ENCODE measurements around the gene WDR89.

Gene WDR89

DNA sequence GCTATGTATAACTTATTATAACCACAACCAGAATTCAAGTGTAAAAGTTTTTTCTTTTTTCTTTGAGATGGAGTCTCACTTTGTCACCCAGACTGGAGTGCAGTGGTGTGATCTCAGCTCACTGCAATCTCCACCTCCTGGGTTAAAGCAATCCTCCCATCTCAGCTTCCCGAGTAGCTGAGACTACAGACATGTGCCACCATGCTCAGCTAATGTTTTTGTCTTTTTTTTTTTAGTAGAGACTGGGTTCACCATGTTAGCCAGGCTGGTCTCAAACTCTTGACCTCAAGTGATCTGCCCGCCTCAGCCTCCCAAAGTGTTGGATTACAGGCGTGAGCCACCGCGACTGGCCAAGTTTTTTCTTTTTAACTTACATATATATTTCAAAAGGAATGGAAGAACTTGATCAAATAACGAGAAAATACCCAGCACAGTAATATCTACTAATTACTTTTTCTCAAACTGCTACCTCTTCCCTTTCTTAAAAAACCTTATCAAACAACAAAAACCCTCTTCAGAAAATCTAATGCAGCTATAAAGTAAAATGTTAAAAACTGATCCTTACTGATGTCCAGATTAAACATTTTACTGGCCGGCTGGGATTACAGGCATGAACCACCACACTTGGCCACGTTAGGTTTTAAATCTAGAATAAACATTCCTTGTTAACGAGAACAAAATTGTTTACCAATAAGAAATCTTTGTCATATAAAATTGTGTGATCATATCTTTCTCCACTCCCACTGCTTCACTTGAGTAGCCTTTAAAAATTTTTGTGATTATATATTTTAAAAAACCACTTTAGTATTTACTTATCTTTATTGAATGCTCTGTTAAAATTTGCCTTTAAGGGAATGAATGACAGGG lies 41.3 kb upstream of the WDR89 start:
- no peak for TF ChIP-seq REST (IDR thresholded peaks at IDR 0.05; ENCODE audit: insufficient read depth in 1 of 2, low read depth in 2 of 2, low read length in 2 of 2)
- TF ChIP-seq TAF1 (IDR thresholded peaks at IDR 0.05; ENCODE audit: borderline replicate concordance, insufficient read depth, low read length): no peak
- TF ChIP-seq FOXP2 (optimal IDR thresholded peaks at IDR 0.05; ENCODE audit: borderline replicate concordance, extremely low read depth, extremely low read length, insufficient read depth): no peak

DNA sequence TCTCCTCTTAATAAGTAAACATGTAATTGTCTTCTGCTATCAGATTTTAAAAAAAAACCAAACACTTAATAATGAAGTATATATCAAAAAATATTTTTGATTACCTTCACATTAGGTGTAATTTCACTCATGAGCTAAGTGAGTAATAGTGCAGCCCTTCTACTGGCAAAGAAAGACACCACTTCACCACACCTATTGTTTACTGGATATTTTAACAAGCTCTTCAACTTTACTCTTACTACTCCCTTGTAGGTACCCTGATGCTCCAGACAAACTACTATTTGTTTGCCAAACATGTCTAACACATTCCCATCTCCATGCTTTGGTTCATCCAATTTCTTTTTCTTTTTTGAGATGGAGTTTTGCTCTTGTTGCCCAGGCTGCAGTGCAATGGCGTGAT lies 36.9 kb upstream of the WDR89 start:
- TF ChIP-seq REST (IDR thresholded peaks at IDR 0.05; ENCODE audit: insufficient read depth in 1 of 2, low read depth in 2 of 2, low read length in 2 of 2) (no peak), SIN3A (IDR thresholded peaks at IDR 0.05; ENCODE audit: borderline replicate concordance, insufficient read depth, low read length) (no peak), TAF1 (IDR thresholded peaks at IDR 0.05; ENCODE audit: borderline replicate concordance, insufficient read depth, low read length) (no peak), POLR2AphosphoS5 (IDR thresholded peaks at IDR 0.05; ENCODE audit: low read depth, low read length) (no peak), FOXP2 (optimal IDR thresholded peaks at IDR 0.05; ENCODE audit: borderline replicate concordance, extremely low read depth, extremely low read length, insufficient read depth) (no peak)

DNA sequence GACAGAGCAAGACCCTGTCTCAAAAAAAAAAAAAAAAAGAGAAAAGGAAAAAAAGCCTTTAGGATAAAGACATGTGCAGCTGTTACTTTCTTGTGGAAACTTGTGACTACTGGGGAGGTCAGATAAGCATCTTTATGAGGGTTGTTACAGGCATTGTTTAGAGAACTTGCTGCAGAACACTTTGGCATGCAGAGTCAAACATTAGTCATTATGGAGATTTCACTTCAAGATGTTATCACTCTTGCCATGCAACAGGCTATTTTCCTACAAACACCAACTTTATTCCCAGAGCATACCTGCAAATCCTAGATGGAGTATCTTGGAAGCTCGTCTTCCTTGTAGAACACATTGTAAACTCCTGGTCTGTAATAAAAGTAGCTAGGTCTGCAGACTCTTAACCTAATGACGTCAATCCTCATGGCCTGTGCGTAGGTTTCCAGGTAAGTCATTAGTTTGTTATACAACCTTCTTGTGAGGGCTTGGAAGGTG lies 36.3 kb upstream of the WDR89 start:
- TF ChIP-seq FOXP2 (optimal IDR thresholded peaks at IDR 0.05; ENCODE audit: borderline replicate concordance, extremely low read depth, extremely low read length, insufficient read depth): no peak
- TF ChIP-seq TAF1 (IDR thresholded peaks at IDR 0.05; ENCODE audit: borderline replicate concordance, insufficient read depth, low read length): no peak
- no peak for TF ChIP-seq REST (IDR thresholded peaks at IDR 0.05; ENCODE audit: insufficient read depth in 1 of 2, low read depth in 2 of 2, low read length in 2 of 2)
- no peak for TF ChIP-seq SIN3A (IDR thresholded peaks at IDR 0.05; ENCODE audit: borderline replicate concordance, insufficient read depth, low read length)
- TF ChIP-seq POLR2AphosphoS5 (IDR thresholded peaks at IDR 0.05; ENCODE audit: low read depth, low read length): no peak

DNA sequence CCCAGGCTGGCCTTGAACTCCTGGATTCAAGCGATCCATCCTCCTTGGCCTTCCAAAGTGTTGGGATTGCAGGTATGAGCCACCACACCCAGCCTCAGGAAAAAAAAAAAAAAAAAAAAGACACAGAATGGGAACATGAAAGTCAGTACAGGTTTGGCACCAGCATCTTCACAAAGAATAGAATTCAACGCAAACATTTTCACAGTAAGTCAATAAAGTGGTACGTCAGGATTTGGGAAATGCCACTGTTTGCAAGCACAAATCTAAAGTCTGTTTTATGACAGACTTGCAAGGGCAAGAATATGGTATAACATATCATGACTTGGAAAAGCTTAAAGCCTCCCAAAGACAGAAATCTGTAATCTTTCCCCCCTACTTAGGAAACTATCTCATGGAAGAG lies 34.9 kb upstream of the WDR89 start:
- no peak for TF ChIP-seq SIN3A (IDR thresholded peaks at IDR 0.05; ENCODE audit: borderline replicate concordance, insufficient read depth, low read length)
- no peak for TF ChIP-seq TAF1 (IDR thresholded peaks at IDR 0.05; ENCODE audit: borderline replicate concordance, insufficient read depth, low read length)
- no peak for TF ChIP-seq FOXP2 (optimal IDR thresholded peaks at IDR 0.05; ENCODE audit: borderline replicate concordance, extremely low read depth, extremely low read length, insufficient read depth)
- TF ChIP-seq REST (IDR thresholded peaks at IDR 0.05; ENCODE audit: insufficient read depth in 1 of 2, low read depth in 2 of 2, low read length in 2 of 2): no peak
- TF ChIP-seq POLR2AphosphoS5 (IDR thresholded peaks at IDR 0.05; ENCODE audit: low read depth, low read length): no peak
